Amygdala (tissue), 56 donors: ENCODE measurements around the gene TRIM47.
"Not testable (repeated sequence)": the region's sequence is repeated elsewhere in the genome, so short reads cannot be mapped to it uniquely, and the experiment has no call there.

ENCODE experiments used
- DNase-seq, 56 donors: peaks; one replicate each; lab custom pipeline; 2025; lab: John Stamatoyannopoulos, UW

Gene TRIM47

GRCh38 chr17:75873587-75874322 lies 4.6 kb downstream of the TRIM47 start:
- DNase-seq = no peak

- DNase-seq = peak in 20 of 56 donors; percentile 10 to 79 (median 35)
Observed at GRCh38 chr17:75872434-75873351, 5.7 kb downstream of the TRIM47 start.

DNA sequence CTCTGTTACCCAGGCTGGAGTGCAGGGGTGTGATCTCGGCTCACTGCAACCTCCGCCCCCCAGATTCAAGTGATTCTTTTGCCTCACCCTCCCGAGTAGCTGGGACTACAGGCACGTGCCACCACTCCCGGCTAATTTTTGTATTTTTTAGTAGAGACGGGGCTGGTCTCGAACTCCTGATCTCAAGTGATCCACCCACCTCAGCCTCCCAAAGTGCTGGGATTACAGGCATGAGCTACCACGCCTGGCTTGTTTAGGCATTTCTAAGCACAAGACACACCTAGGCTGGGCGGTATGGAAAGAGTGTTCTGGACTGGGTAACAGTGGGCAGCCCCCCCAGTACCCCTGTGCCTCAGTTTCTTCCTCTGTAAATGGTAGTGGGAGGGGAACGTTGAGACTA lies 8.2 kb downstream of the TRIM47 start:
- not testable (repeated sequence) for DNase-seq

DNA sequence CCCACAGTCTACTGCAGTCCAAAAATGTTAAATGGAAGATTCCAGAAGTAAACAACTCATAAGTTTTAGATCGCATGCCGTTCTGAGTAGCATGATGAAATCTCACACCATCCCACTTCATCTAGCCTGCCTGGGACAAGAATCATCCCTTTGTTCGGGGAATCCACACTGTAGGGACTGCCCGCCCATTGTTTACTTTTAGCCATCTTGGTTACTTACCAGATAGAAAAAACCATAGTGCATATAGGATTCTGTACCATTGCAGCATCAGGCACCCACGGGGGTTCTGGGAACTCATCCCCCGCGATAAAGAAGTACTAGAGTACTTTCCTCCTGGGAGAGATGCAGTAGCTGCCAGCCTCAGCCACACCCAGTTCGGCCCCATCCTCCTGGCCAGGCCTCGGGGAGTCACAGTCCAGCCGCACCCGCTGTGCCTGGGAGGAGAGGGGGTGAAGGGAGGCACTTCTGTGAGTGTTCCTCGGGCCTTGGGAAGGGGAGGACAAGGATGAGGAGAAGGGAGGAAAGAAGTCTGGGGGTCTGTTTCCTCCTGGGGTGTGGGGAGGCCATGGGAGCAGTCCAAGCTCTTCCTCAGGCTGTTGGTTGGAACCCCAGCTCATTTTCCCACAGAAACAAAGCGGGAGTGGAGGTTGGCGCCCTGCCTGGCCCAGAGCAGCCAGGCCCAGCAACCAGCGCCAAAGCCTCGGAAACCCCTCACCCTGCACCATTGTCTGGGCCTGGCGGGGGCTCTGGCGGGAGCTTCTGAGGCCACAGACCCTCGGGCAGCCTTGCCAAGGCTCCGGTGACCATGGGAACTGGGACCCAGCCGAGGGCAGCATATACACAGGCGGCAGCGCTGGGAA lies 8.9 kb downstream of the TRIM47 start:
- DNase-seq = peak in 53 of 56 donors; percentile 35 to 91 (median 76)

DNA sequence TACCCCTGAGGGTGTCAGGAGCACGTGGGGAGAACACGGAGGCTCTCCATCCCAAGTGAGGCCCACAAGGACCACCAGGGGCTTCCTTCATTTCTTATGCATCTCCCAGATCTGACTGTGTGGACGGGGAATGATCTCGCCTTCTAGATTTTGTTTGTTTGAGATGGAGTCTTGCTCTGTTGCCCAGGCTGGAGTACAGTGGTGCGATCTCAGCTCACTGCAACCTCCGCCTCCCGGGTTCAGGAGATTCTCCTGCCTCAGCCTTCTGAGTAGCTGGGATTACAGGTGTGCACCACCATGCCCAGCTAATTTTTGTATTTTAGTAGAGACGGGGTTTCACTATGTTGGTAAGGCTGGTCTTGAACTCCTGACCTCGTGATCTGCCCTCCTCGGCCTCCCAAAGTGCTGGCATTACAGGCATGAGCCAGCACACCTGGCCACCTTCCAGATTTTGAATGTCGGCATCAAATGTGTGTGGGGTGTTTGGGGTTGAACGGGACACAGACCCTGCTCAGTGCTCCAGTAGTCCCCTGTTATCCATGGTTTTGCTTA lies 9.6 kb downstream of the TRIM47 start:
- peak in 2 of 56 donors; percentile 71 to 73 for DNase-seq

- DNase-seq = not testable (repeated sequence)
Observed at GRCh38 chr17:75865404-75866188, 12.8 kb downstream of the TRIM47 start.

DNA sequence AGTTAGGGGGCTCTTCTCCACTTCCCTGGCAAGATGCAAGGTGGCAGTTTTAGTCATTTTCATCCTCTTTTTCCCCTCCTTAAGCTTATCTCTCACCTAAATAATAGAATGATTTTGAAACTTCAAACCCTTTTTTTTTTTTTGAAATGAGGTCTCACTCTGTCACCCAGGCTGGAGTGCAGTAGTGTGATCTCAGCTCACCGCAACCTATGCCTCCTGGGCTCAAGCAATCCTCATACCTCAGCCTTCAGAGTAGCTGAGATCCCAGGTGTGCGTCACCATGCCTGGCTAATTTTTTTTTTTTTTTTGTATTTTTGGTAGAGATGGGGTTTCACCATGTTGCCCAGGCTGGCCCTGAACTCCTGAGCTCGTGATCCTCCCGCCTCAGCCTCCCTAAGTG lies 13.5 kb downstream of the TRIM47 start:
- not testable (repeated sequence) for DNase-seq

GRCh38 chr17:75864448-75864871 lies 13.9 kb downstream of the TRIM47 start:
- no peak for DNase-seq

GRCh38 chr17:75861927-75862317 lies 16.5 kb downstream of the TRIM47 start:
- DNase-seq = no peak

DNA sequence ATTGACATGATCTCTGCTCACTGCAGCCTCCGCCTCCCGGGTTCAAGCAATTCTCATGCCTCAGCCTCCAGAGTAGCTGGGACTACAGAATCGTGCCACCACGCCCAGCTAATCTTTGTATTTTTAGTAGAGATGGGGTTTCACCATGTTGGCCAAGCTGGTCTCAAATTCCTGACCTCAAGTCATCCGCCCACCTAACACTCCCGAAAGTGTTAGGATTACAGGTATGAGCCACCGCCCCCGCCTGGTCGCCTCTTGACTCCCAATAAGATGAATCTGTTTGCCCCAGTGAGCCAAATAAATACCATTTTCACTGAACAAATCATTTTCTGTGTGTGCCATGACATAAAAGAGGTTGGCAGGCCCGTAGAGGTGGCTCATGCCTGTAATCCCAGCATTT lies 19.0 kb downstream of the TRIM47 start:
- not testable (repeated sequence) for DNase-seq

DNA sequence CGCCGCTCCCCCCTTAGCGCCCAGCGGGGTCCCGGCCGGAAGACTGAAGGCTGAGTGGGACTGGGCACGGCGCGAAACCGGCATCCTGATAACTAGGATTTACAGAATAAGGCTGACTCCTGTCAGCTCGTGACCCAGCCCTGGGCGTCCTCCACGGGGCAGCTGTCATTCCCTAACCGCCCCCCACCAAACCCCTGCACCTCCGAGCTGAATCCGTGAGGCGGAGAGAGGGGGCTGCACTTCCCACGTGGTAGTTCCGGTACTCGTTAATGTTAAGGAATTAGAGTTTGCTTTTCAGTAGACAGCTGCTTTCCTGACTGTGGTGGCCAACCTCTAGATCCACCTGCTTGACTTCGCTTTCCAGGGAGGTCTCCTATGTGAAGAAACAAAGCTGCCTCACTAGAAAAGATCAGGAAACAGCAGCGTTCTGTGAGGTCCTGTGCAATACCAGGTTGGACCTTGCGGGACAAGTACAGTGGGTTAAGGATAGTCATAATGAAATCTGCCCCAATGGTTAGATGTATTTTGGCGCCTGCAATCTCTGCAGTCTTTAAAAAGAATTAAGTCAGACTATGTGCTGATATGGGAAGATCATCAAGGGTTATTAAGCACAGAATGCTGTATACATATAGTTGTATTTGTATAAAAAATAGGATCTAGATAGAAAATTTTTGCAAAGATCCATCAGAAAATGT lies 22.2 kb downstream of the TRIM47 start:
- peak in 15 of 56 donors; percentile 29 to 79 (median 63) for DNase-seq

DNA sequence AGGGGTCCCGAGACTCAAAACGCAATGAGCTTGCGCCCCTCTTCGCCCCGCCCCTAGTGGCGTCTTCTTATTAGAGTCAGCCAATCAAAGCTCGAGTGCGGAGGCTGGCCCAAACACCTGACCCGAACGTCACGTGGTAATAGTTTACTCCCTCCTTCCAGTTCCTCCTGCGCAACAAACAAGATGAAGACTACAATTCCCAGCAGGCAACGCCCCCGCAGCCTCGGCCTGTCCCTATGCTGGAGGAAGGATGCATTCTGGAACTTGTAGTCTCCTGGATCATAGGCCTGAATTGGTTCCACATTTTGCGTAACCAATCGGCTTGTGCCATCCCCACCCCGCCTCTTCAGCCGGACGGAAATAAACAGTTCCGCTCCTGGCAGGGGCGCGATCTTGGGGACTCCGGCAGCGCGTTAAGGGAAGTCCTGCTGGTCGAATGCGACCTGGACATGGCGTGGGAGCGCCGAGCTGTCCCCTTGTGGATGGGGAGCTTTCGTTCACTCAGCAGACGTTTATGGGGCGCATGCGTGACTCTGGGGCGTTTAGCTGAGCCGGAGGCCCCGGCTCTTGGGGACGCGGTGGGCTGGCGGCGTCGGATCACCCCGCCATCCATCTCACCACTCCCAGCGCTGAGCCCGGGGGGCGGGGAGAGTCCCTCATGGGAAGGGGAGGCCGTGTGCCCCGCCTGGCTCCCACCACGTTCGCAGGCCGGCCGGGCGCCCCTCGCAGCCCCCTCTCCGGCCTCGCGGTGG lies 22.9 kb downstream of the TRIM47 start, which contains the start of gene WBP2:
Gene WBP2, minus strand, starts transcription at position 26 of the 752 bp plus-strand sequence. CDS start 38 bp downstream, outside the sequence.
- DNase-seq = peak; percentile 57 to 100 (median 99)

DNA sequence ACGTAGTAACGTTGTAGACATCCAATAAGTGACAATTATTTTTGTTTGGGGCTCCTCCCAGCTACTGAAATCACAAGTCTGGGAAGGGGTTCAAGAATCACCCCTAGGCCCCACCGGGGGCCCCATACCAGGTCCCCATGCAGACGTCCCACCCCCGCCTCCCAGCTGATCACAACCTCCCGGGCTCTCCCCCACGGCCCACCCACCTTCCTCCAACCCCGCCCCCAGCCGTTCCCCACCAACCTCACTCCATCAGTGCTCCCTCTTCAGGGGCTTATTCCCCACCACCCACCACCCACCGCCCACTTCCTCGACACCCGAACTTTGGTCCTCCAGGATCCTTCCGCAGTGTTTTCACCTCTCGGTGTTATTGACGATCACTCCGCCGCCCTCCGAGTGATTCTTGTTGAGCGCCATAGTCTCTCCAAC lies 23.5 kb downstream of the TRIM47 start:
- DNase-seq = peak in 7 of 56 donors; percentile 48 to 83 (median 73)

DNA sequence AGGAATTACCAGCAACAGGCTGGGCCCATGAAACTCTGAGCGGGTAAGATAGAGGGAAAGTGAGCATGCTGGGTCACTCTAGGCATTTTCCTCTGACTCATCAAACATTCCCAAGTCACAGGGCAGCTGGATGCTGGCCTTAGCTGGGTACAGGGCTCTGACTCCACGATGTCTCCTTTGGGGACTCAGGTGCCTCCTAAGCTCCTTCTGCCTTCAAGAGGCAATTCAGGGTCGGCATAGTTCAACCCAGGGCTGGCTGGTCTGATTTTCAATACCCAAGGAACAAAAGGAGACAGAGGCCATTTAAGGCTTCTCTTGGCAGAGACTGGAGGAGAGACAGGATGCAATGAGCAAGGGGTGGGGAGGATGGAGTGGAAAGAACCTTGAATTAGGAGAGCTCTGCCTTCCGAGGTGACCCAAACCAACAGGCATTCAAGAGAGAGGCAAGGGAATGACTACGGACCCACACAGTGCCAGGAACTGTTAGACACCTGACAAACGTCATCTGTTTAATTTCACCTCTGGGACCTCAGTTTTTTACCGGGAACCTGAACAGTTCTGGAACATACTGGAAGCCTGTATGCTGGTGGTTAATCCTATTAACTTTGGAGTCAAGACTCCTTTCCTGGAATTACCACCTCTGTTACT lies 24.2 kb downstream of the TRIM47 start:
- peak in 2 of 56 donors; percentile 15 to 20 for DNase-seq

- no peak for DNase-seq
Observed at GRCh38 chr17:75853433-75853832, 24.9 kb downstream of the TRIM47 start.

- peak in 9 of 56 donors; percentile 30 to 64 (median 45) for DNase-seq
Observed at GRCh38 chr17:75851693-75851991, 26.7 kb downstream of the TRIM47 start.
